HepG2 (cell line): ENCODE measurements around the gene ABCC3. TPM values are rescaled to one million over a fixed set of nuclear protein-coding genes. Genes with fewer than 3 reads are reported as not detected.

Experiments used
- ARID5B ChIP-seq: IDR thresholded peaks from 2 replicates; pipeline ENCODE4 v1.4.0; 2020; ENCODE audit warnings: mild to moderate bottlenecking, missing genetic modification reagents
- EED ChIP-seq: sonication (generic); formaldehyde crosslinking; IDR thresholded peaks from 2 replicates; pipeline ENCODE4 v1.5.0; 2020; ENCODE audit warnings: mild to moderate bottlenecking, missing genetic modification reagents
- GRHL1 ChIP-seq: sonication (generic); formaldehyde crosslinking; conservative IDR thresholded peaks from 2 replicates; pipeline ENCODE4 v1.8.0; 2022; ENCODE audit warnings: missing genetic modification reagents
- PBX2 ChIP-seq: IDR thresholded peaks from 2 replicates; pipeline ENCODE4 v1.6.1; 2016; ENCODE audit warnings: control low read depth
- RFX3 ChIP-seq: IDR thresholded peaks from 2 replicates; pipeline ENCODE4 v1.6.1; 2016; ENCODE audit warnings: missing biosample characterization, missing genetic modification reagents
- SNAPC5 ChIP-seq: sonication (generic); formaldehyde crosslinking; IDR thresholded peaks from 2 replicates; pipeline ENCODE4 v1.8.1; 2023; ENCODE audit warnings: mild to moderate bottlenecking, missing genetic modification reagents, borderline replicate concordance
- TRIM24 ChIP-seq: sonication (generic); formaldehyde crosslinking; IDR thresholded peaks from 2 replicates; pipeline ENCODE4 v1.8.0; 2022; ENCODE audit warnings: mild to moderate bottlenecking, missing genetic modification reagents
- ZBTB33 ChIP-seq: sonication (generic); formaldehyde crosslinking; IDR thresholded peaks from 2 replicates; pipeline ENCODE4 v1.4.0; 2020; ENCODE audit warnings: missing genetic modification reagents
- ZIK1 ChIP-seq: sonication (generic); formaldehyde crosslinking; IDR thresholded peaks from 2 replicates; pipeline ENCODE4 v1.5.0; 2020; ENCODE audit warnings: mild to moderate bottlenecking, low read depth, missing genetic modification reagents, borderline replicate concordance
- ZNF496 ChIP-seq: sonication (generic); formaldehyde crosslinking; IDR thresholded peaks from 2 replicates; pipeline ENCODE4 v1.8.1; 2023; ENCODE audit warnings: mild to moderate bottlenecking, moderate library complexity, missing genetic modification reagents; ENCODE audit not compliant: insufficient replicate concordance
- ZNF570 ChIP-seq: sonication (generic); formaldehyde crosslinking; IDR thresholded peaks from 2 replicates; pipeline ENCODE4 v1.4.0; 2020; ENCODE audit warnings: mild to moderate bottlenecking, missing genetic modification reagents, borderline replicate concordance
- ZNF597 ChIP-seq: sonication (generic); formaldehyde crosslinking; IDR thresholded peaks from 2 replicates; pipeline ENCODE4 v1.5.0; 2020; ENCODE audit warnings: missing genetic modification reagents
- ZNF652 ChIP-seq: IDR thresholded peaks from 2 replicates; pipeline ENCODE4 v1.6.1; 2016; ENCODE audit warnings: low read depth, borderline replicate concordance
- ZNF766 ChIP-seq: sonication (generic); formaldehyde crosslinking; IDR thresholded peaks from 2 replicates; pipeline ENCODE4 v1.5.0; 2020; ENCODE audit warnings: missing genetic modification reagents, borderline replicate concordance
- ZNF784 ChIP-seq: sonication (generic); formaldehyde crosslinking; IDR thresholded peaks from 2 replicates; pipeline ENCODE4 v1.5.1; 2020; ENCODE audit warnings: missing genetic modification reagents, mild to moderate bottlenecking, borderline replicate concordance
- ZSCAN21 ChIP-seq: sonication (generic); formaldehyde crosslinking; IDR thresholded peaks from 2 replicates; pipeline ENCODE4 v1.8.0; 2022; ENCODE audit warnings: mild to moderate bottlenecking, missing genetic modification reagents, moderate library complexity, borderline replicate concordance
- polyA plus RNA-seq, 8 experiments: library from polyadenylated mRNA; depleted of rRNA in 3 of 8; stranded (reverse) in 7 of 8; unstranded in 1 of 8; fragments of >200 nt; fragmentation: Illumina TruSeq in 4 of 8; extraction: Trizol in 4 of 8; gene quantifications; 2 replicates each; pipeline versions ENCODE4 v1.2.1 to v1.2.3, GENCODE V29; 2011 to 2016; ENCODE audit warnings: low read depth in 4 of 8, missing spikeins in 1 of 8, mixed read lengths in 1 of 8; ENCODE audit not compliant: insufficient read depth in 1 of 8
- total RNA-seq, 5 experiments: library from RNA; depleted of rRNA; stranded (reverse); fragments of >200 nt; fragmentation: Illumina TruSeq; extraction: Trizol; gene quantifications; 2 replicates each; pipeline ENCODE4 v1.2.3, GENCODE V29; 2016; ENCODE audit warnings: low read depth in 1 of 5

ABCC3 gene
- total and polyA plus RNA-seq, 2 of the 13 experiments (the other 11 are each of a cell fraction or from before 2014, with no cell fraction given): 25.2 to 50.7 TPM

- TF ChIP-seq ZIK1 (CRISPR knock-in tag) (peak; percentile 95; the same call in 1 of the 2 replicates), EED (CRISPR knock-in tag) (peak; percentile 46; the same call in 1 of the 2 replicates), ZNF766 (no peak), ZNF570 (CRISPR knock-in tag) (no peak), ZNF784 (no peak), ZNF652 (CRISPR knock-in tag) (no peak), ZNF496 (no peak), RFX3 (no peak), SNAPC5 (CRISPR knock-in tag) (peak; percentile 62; the same call in 1 of the 2 replicates), TRIM24 (CRISPR knock-in tag) (no peak), ZBTB33 (CRISPR knock-in tag) (peak; percentile 27; the same call in 1 of the 2 replicates), GRHL1 (CRISPR knock-in tag) (no peak), PBX2 (CRISPR knock-in tag) (no peak), ZSCAN21 (peak; percentile 95), ARID5B (CRISPR knock-in tag) (peak; percentile 84), ZNF597 (no peak)
These were observed 6.7 kb upstream of the ABCC3 start (continued) for GRCh38 chr17:50627782-50628601.
